AG04449 (cell line): ENCODE results near the gene LRSAM1.

Experiments
- CTCF ChIA-PET: fragments of 350-600 bp; formaldehyde crosslinking; extraction: SDS; loops from one replicate; lab custom pipeline; 2021; ENCODE audit warnings: antibody characterized with exemption; lab: Yijun Ruan, JAX
- POLR2A ChIA-PET: fragments of 400-600, 350-600 bp; formaldehyde crosslinking; extraction: SDS; loops from one replicate; lab custom pipeline; 2020; ENCODE audit warnings: antibody characterized with exemption, inconsistent platforms; lab: Yijun Ruan, JAX
- DNase-seq: peaks from one replicate; pipeline ENCODE4 v3.0.0-alpha.2; 2010; ENCODE audit warnings: low read depth, low spot score
- H3K4me3 ChIP-seq: 2 replicates; pipeline ENCODE4 v1.5.1; 2011; ENCODE audit warnings: low read depth, mild to moderate bottlenecking, control low read depth, low read length
- TF ChIP-seq, protein P1 (sequence below): IDR thresholded peaks from one replicate; pipeline ENCODE4 v1.5.1; 2011; ENCODE audit warnings: mild to moderate bottlenecking, moderate library complexity, low read length, control low read depth, inconsistent platforms; ENCODE audit not compliant: insufficient read depth; ENCODE audit errors: missing control alignments

LRSAM1 gene

DNA sequence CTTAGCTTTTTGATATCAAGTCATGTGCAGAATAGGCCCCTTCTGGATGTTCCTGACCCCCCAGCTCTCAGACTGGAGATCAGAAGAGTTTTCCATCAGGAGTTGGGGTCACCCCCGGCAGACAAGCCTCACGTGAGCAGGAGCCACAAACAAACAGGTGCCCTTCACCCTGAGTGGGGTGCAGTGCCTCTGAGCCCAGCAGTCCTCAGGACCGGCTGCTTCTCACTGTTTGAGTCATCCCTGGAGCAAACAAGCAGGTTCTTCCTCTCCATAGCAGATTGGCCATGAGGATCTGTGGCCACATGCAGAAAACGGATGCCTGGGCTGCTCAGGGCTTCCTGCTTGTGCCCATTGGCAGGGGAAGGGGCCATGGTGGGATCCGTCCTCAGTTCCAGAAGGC is 47.0 kb downstream of the LRSAM1 start:
- DNase-seq = no peak
- H3K4me3 ChIP-seq = no peak overlapping the region
- ChIA-PET POLR2A (no interaction called here), CTCF (interaction anchor here (1.5 kb wide), 1 partner anchor 87 kb away, joined by 5 read pairs; no protein-coding TSS in a partner anchor)
- TF ChIP-seq, protein P1, sequence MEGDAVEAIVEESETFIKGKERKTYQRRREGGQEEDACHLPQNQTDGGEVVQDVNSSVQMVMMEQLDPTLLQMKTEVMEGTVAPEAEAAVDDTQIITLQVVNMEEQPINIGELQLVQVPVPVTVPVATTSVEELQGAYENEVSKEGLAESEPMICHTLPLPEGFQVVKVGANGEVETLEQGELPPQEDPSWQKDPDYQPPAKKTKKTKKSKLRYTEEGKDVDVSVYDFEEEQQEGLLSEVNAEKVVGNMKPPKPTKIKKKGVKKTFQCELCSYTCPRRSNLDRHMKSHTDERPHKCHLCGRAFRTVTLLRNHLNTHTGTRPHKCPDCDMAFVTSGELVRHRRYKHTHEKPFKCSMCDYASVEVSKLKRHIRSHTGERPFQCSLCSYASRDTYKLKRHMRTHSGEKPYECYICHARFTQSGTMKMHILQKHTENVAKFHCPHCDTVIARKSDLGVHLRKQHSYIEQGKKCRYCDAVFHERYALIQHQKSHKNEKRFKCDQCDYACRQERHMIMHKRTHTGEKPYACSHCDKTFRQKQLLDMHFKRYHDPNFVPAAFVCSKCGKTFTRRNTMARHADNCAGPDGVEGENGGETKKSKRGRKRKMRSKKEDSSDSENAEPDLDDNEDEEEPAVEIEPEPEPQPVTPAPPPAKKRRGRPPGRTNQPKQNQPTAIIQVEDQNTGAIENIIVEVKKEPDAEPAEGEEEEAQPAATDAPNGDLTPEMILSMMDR = no peak

DNA sequence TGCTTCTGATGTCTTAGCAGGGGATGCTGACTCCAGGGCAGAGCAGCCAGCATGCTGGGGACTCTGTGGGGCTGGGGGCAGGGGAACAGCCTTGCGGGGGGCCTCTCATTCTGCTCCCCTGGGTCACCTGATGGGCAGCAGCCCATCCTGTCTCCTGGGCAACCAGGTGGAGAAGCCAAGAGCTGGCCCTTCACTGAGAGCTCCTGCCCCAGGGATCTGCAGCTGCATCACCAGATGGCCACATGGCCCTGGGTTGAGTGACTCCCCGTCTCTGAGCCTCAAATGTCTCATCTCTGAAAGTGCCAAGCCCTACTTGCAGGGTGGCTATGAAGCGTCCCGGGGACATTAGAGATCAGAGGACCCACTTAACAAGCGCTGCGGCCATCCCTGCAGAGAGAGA is 49.1 kb downstream of the LRSAM1 start:
- H3K4me3 ChIP-seq = no peak overlapping the region
- TF ChIP-seq, protein P1 = no peak
- POLR2A ChIA-PET = no interaction called here
- CTCF ChIA-PET = interaction anchor here (1.0 to 15.1 kb wide), 2 partner anchors 84 to 234 kb away, joined by 3 to 322 read pairs; no protein-coding TSS in a partner anchor
- no peak for DNase-seq

DNA sequence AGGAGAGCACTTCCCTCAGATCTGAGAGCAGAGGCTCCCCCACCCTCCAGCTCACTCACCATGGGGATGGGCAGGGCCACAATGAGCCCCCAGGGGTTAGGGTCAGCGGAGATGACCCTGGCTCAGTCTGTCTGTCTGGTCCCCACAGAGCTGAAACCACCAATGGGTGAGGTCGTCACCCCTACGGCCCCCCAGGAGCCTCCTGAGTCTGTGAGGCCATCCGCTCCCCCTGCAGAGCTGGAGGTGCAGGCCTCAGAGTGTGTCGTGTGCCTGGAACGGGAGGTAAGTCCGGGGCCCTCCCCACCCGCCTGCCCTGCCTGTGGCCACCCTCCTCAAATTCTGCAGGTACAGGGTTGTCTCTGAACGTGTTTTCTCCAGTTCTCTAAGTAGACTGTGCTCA is 49.6 kb downstream of the LRSAM1 start:
- H3K4me3 ChIP-seq = no peak overlapping the region
- no peak for DNase-seq
- ChIA-PET POLR2A (no interaction called here), CTCF (interaction anchor here (0.8 to 15.1 kb wide), 3 partner anchors 48 to 233 kb away, joined by 3 to 322 read pairs (median 3); no protein-coding TSS in a partner anchor)
- TF ChIP-seq, protein P1 = no peak

DNA sequence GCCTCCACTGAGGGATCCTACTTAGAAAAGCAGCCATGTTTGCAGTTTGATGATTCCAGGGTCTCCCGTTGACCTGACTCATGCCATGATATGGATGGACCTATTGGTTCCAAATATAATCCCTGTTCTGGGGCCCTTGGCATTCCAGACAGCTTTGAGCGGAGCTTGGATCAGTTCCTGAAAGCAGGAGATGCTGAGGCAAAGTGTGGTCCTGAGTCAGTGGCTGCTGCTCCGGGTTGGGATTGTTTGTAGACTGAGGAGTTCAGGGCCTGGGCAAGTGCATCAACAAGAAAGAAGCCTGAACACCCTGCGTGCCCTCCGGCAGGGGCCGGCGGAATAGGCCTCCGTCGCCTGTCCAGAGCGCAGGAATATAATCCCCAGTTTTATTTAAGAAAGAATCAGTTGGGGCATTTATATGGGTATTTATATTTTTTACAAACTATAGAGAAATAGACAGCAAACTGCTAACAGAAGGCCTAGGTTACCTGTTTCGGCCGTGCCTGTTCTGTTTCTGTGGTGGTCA is 50.6 kb downstream of the LRSAM1 start:
- ChIA-PET POLR2A (interaction anchor here (0.9 kb wide), 1 partner anchor 10 kb away, joined by 5 read pairs; no protein-coding TSS in a partner anchor), CTCF (interaction anchor here (0.8 to 15.1 kb wide), 3 partner anchors 21 to 82 kb away, joined by 3 to 322 read pairs (median 4); no protein-coding TSS in a partner anchor)
- no peak overlapping the region for H3K4me3 ChIP-seq
- TF ChIP-seq, protein P1 = no peak
- no peak for DNase-seq

DNA sequence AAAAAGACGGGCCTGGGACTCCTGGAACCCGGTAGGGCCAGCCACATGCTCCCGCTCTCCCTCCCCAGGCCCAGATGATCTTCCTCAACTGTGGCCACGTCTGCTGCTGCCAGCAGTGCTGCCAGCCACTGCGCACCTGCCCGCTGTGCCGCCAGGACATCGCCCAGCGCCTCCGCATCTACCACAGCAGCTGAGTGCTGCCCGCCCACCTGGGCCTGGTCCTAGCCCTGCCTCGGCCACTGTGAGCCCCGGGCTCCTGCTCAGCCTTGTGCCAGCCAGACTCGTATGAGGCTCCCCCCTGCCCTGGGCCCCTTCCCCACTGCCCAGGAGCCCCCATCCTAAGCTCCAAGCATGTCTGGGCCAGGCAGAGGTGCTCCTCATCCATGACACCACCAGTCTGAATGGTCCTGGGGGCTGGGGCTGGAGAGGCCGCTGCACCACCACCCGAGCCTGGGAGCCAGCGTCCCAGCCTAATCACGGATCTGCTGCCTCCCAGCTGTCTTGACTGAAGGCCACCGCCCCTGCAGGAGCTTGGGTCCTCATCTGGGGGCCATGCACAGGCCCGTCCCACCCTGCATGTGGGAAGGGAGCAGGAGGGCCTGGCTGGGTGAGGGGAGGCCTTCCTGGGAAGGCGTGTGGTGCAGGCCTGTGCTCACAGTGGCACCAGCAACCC is 51.5 kb downstream of the LRSAM1 start:
- CTCF ChIA-PET = interaction anchor here (0.6 to 15.1 kb wide), 19 partner anchors 8 to 418 kb away, joined by 3 to 322 read pairs (median 5); partner anchors contain the start of gene TOR2A
- H3K4me3 ChIP-seq = no peak overlapping the region
- DNase-seq = no peak
- TF ChIP-seq, protein P1 = no peak
- POLR2A ChIA-PET = interaction anchor here (0.7 to 1.0 kb wide), 3 partner anchors 11 to 51 kb away, joined by 3 to 5 read pairs (median 4); partner anchors contain the start of genes LRSAM1 and RPL12
